ENCODE data around the gene WNT1.

GRCh38 chr12:49019443-49020324 lies 41.6 kb downstream of the WNT1 start:
- TF ChIP-seq POLR2AphosphoS5 (IDR thresholded peaks at IDR 0.05; ENCODE audit: low read depth) (no peak), CTCF (IDR thresholded peaks at IDR 0.05; ENCODE audit: insufficient read depth, low read length) (peak; percentile 66), GABPA (IDR thresholded peaks at IDR 0.05; ENCODE audit: low read depth) (no peak), SPI1 (IDR thresholded peaks at IDR 0.05; ENCODE audit: borderline replicate concordance, low read depth) (peak; percentile 38; the same call in 1 of the 2 replicates), REST (IDR thresholded peaks at IDR 0.05; ENCODE audit: insufficient replicate concordance, low read depth) (no peak)
